ENCODE measurements around the gene FKBP2.
A peak's percentile ranks its signal among the peaks of the same experiment; 100 is the strongest.

The FKBP2 gene

DNA sequence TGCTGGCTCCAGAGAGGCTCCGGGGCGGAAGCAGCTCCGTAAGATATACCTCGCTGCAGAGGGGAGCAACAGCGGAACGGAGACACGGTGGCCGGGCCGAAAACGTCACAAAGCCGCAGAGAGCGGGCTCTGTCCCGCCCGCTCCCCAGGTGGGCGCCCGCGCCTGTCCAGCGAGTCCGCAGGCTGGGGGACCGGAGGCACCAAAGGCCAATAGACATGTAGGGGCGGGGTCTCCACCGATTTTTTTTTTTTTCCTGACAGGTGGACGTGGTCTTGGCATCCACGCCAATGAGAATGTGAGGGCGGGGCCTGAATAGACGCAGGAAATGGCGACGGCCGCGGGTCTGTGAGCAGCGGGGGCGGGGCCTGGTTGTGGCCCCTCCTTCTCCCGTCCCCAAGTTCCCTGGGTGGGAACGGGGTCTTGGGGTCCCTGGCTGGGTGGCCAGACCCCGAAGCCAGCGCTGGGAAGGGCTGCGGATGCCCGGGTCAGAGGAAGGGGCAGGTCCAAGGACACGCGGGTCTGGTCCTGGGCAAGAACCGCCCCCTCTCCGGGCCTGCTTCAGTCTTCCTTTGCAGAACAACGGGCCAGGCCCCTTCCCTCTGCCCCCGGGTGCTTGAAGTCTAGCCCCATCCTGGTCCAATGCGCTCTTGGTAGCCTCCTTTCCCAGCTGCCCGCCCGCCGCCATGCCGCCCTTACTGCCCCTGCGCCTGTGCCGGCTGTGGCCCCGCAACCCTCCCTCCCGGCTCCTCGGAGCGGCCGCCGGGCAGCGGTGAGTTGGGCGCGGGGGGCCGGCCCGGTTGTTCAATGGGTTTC is 10.5 kb upstream of the FKBP2 start, which contains the start of gene DNAJC4 (continued):
- TF ChIP-seq ZNF280C (tag by site-specific recombination; IDR thresholded peaks at IDR 0.05) (no peak), KLF9 (tag by site-specific recombination; IDR thresholded peaks at IDR 0.05; ENCODE audit: low read depth) (peak; percentile 85), ZNF600 (tag by site-specific recombination; IDR thresholded peaks at IDR 0.05) (peak; percentile 72; the same call in 1 of the 2 replicates), SP2 (tag by site-specific recombination; IDR thresholded peaks at IDR 0.05) (peak; percentile 86), ZNF19 (tag by site-specific recombination; IDR thresholded peaks at IDR 0.05; ENCODE audit: low read depth) (no peak), ZNF677 (tag by site-specific recombination; IDR thresholded peaks at IDR 0.05) (no peak), SETDB1 (IDR thresholded peaks at IDR 0.05; ENCODE audit: insufficient read length, low read length) (no peak), ZFP41 (tag by site-specific recombination; IDR thresholded peaks at IDR 0.05; ENCODE audit: borderline replicate concordance) (no peak), BCL11B (tag by site-specific recombination; IDR thresholded peaks at IDR 0.05; ENCODE audit: low read depth) (no peak), ZNF354C (tag by site-specific recombination; IDR thresholded peaks at IDR 0.05; ENCODE audit: borderline replicate concordance, low read depth) (no peak), SALL2 (tag by site-specific recombination; IDR thresholded peaks at IDR 0.05; ENCODE audit: borderline replicate concordance) (no peak), ZNF362 (tag by site-specific recombination; IDR thresholded peaks at IDR 0.05) (0 out of 2 replicates have a peak, but pooled peaks have one; percentile 45), ZBTB11 (tag by site-specific recombination; conservative IDR thresholded peaks at IDR 0.05; ENCODE audit: low read depth) (0 out of 2 replicates have a peak, but pooled peaks have one; percentile 7), PRDM6 (tag by site-specific recombination; IDR thresholded peaks at IDR 0.05) (no peak), ZNF549 (tag by site-specific recombination; IDR thresholded peaks at IDR 0.05) (no peak), ZNF560 (tag by site-specific recombination; IDR thresholded peaks at IDR 0.05; ENCODE audit: borderline replicate concordance) (no peak), ZNF324 (tag by site-specific recombination; IDR thresholded peaks at IDR 0.05) (no peak; the same call in 1 of the 2 replicates), ZNF404 (tag by site-specific recombination; IDR thresholded peaks at IDR 0.05) (no peak), ZNF660 (tag by site-specific recombination; IDR thresholded peaks at IDR 0.05) (no peak), ZNF335 (tag by site-specific recombination; conservative IDR thresholded peaks at IDR 0.05) (peak; percentile 83), ZNF645 (tag by site-specific recombination; IDR thresholded peaks at IDR 0.05) (no peak)
- TF ChIP-seq, protein P1, sequence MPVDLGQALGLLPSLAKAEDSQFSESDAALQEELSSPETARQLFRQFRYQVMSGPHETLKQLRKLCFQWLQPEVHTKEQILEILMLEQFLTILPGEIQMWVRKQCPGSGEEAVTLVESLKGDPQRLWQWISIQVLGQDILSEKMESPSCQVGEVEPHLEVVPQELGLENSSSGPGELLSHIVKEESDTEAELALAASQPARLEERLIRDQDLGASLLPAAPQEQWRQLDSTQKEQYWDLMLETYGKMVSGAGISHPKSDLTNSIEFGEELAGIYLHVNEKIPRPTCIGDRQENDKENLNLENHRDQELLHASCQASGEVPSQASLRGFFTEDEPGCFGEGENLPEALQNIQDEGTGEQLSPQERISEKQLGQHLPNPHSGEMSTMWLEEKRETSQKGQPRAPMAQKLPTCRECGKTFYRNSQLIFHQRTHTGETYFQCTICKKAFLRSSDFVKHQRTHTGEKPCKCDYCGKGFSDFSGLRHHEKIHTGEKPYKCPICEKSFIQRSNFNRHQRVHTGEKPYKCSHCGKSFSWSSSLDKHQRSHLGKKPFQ (tag by site-specific recombination; IDR thresholded peaks at IDR 0.05): no peak
- TF ChIP-seq, protein P2, sequence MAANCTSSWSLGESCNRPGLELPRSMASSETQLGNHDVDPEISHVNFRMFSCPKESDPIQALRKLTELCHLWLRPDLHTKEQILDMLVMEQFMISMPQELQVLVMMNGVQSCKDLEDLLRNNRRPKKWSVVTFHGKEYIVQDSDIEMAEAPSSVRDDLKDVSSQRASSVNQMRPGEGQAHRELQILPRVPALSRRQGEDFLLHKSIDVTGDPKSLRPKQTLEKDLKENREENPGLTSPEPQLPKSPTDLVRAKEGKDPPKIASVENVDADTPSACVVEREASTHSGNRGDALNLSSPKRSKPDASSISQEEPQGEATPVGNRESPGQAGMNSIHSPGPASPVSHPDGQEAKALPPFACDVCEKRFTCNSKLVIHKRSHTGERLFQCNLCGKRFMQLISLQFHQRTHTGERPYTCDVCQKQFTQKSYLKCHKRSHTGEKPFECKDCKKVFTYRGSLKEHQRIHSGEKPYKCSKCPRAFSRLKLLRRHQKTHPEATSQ (tag by site-specific recombination; IDR thresholded peaks at IDR 0.05): no peak
- TF ChIP-seq, protein P3, sequence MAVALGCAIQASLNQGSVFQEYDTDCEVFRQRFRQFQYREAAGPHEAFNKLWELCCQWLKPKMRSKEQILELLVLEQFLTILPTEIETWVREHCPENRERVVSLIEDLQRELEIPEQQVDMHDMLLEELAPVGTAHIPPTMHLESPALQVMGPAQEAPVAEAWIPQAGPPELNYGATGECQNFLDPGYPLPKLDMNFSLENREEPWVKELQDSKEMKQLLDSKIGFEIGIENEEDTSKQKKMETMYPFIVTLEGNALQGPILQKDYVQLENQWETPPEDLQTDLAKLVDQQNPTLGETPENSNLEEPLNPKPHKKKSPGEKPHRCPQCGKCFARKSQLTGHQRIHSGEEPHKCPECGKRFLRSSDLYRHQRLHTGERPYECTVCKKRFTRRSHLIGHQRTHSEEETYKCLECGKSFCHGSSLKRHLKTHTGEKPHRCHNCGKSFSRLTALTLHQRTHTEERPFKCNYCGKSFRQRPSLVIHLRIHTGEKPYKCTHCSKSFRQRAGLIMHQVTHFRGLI (tag by site-specific recombination; IDR thresholded peaks at IDR 0.05): peak; percentile 81
